BJ (cell line): ENCODE measurements around the gene UBE2K. TPM values are rescaled to one million over a fixed set of nuclear protein-coding genes. Genes with fewer than 3 reads are reported as not detected.

Experiments used
- CTCF ChIA-PET: fragments of 350-600 bp; formaldehyde crosslinking; extraction: SDS; loops from one replicate; lab custom pipeline; 2021; ENCODE audit warnings: antibody characterized with exemption, inconsistent platforms; lab: Yijun Ruan, JAX
- POLR2A ChIA-PET: fragments of 300-600 bp; sonication (Branson Sonifier 250); formaldehyde crosslinking; extraction: SDS; loops from one replicate; lab custom pipeline; 2021; ENCODE audit warnings: antibody characterized with exemption; lab: Charles Lee
- DNase-seq: peaks from one replicate; pipeline ENCODE4 v3.0.0-alpha.2; 2011; ENCODE audit warnings: low read depth
- H3K27me3 ChIP-seq: 2 replicates; pipeline ENCODE4 v1.6.0; 2011; ENCODE audit warnings: low read length; ENCODE audit not compliant: control insufficient read depth, insufficient read depth
- H3K36me3 ChIP-seq: 2 replicates; pipeline ENCODE4 v1.5.1; 2011; ENCODE audit warnings: low read length; ENCODE audit not compliant: control insufficient read depth, insufficient read depth
- H3K4me3 ChIP-seq: 2 replicates; pipeline ENCODE4 v1.5.1; 2011; ENCODE audit warnings: low read depth, mild to moderate bottlenecking, control low read depth, low read length
- CTCF ChIP-seq: IDR thresholded peaks from 2 replicates; pipeline ENCODE4 v1.5.1; 2011; ENCODE audit warnings: low read depth, mild to moderate bottlenecking, control low read depth, inconsistent platforms, low read length, moderate library complexity; ENCODE audit not compliant: insufficient read depth
- polyA plus RNA-seq: library from polyadenylated mRNA; depleted of rRNA; stranded (reverse); fragments of >200 nt; gene quantifications from 2 replicates; pipeline ENCODE4 v1.2.3, GENCODE V29; 2011

Gene UBE2K
- polyA plus RNA-seq, 1 experiment = 44.1 TPM

- Histone ChIP-seq H3K27me3 (no peaks in the 10 kb centered on the region), H3K4me3 (no peak overlapping the region), H3K36me3 (0 out of 2 replicates have a peak, but pooled peaks cover 2% of the 10 kb centered on the region)
- no peak for TF ChIP-seq CTCF
- no peak for DNase-seq
- POLR2A ChIA-PET = no interaction called here
- CTCF ChIA-PET = no interaction called here
Observed at GRCh38 chr4:39741401-39741800, 43.5 kb downstream of the UBE2K start.

- CTCF ChIA-PET = no interaction called here
- DNase-seq = no peak
- H3K36me3 ChIP-seq = 0 out of 2 replicates have a peak, but pooled peaks cover 2% of the 10 kb centered on the region
- no peaks in the 10 kb centered on the region for H3K27me3 ChIP-seq
- TF ChIP-seq CTCF = no peak
- POLR2A ChIA-PET = no interaction called here
- H3K4me3 ChIP-seq = no peak overlapping the region
Observed at GRCh38 chr4:39745920-39746319, 48.0 kb downstream of the UBE2K start.

- Histone ChIP-seq H3K4me3 (no peak overlapping the region), H3K36me3 (no peaks in the 10 kb centered on the region), H3K27me3 (no peaks in the 10 kb centered on the region)
- ChIA-PET CTCF (no interaction called here), POLR2A (no interaction called here)
- TF ChIP-seq CTCF = no peak
- no peak for DNase-seq
Observed at GRCh38 chr4:39750216-39750615, 52.3 kb downstream of the UBE2K start.

GRCh38 chr4:39754309-39754708 is 56.4 kb downstream of the UBE2K start:
- ChIA-PET POLR2A (no interaction called here), CTCF (interaction anchor here (0.5 kb wide), 1 partner anchor 23 kb away, joined by 5 read pairs; no protein-coding TSS in a partner anchor)
- no peaks in the 10 kb centered on the region for H3K36me3 ChIP-seq
- DNase-seq = no peak
- TF ChIP-seq CTCF = no peak
- no peak overlapping the region for H3K4me3 ChIP-seq
- no peaks in the 10 kb centered on the region for H3K27me3 ChIP-seq

GRCh38 chr4:39756159-39756558 is 58.2 kb downstream of the UBE2K start:
- no peak for TF ChIP-seq CTCF
- H3K27me3 ChIP-seq = no peaks in the 10 kb centered on the region
- ChIA-PET POLR2A (no interaction called here), CTCF (no interaction called here)
- H3K4me3 ChIP-seq = no peak overlapping the region
- no peak for DNase-seq
- peaks cover 3% of the 10 kb centered on the region; the same call in 1 of the 2 replicates for H3K36me3 ChIP-seq
